Gastrocnemius medialis (tissue), 4 donors: ENCODE measurements around the gene HMCN1. TPM values are rescaled to one million over a fixed set of nuclear protein-coding genes. Genes with fewer than 3 reads are reported as not detected.
"Not testable (repeated sequence)": the region's sequence is repeated elsewhere in the genome, so short reads cannot be mapped to it uniquely, and the experiment has no call there.

ENCODE experiments used
- ATAC-seq, 2 donors: fragments of 150-250 bp; one replicate each; pipeline ENCODE4 v1.9.1; 2016
- DNase-seq, 2 donors: peaks; one replicate each; pipeline ENCODE4 v3.0.0-alpha.2; 2019
- H3K27ac ChIP-seq, 4 donors: fragments of 200-600 bp; sonication (generic); 1 replicate in 1 of 4; 2 replicates in 3 of 4; pipeline ENCODE4 v1.5.1; 2016 to 2018; ENCODE audit warnings: mild to moderate bottlenecking in 2 of 4, moderate library complexity in 1 of 4
- H3K27me3 ChIP-seq, 3 donors: fragments of 200-600 bp; sonication (generic) in 2 of 3; 1 replicate in 1 of 3; 2 replicates in 2 of 3; pipeline versions ENCODE4 v1.5.1 to v1.6.0; 2016 to 2019; ENCODE audit warnings: mild to moderate bottlenecking in 1 of 3, moderate library complexity in 1 of 3
- H3K36me3 ChIP-seq, 2 donors: fragments of 200-600 bp; sonication (generic) in 1 of 2; one replicate each; pipeline ENCODE4 v1.5.1; 2017 to 2018
- H3K4me1 ChIP-seq, 2 donors: fragments of 200-600 bp; sonication (generic) in 1 of 2; one replicate each; pipeline ENCODE4 v1.5.1; 2016 to 2017; ENCODE audit warnings: mild to moderate bottlenecking in 2 of 2
- H3K4me3 ChIP-seq, 4 donors: fragments of 200-600 bp; sonication (generic) in 3 of 4; 1 replicate in 1 of 4; 2 replicates in 3 of 4; pipeline ENCODE4 v1.5.1; 2016 to 2019; ENCODE audit warnings: mild to moderate bottlenecking in 2 of 4
- H3K9me3 ChIP-seq, 3 donors: fragments of 200-600 bp; sonication (generic) in 2 of 3; 1 replicate in 1 of 3; 2 replicates in 2 of 3; pipeline ENCODE4 v1.5.1; 2016 to 2019
- POLR2A ChIP-seq, 2 donors: fragments of 450-650 bp; IDR thresholded peaks; one replicate each; pipeline ENCODE4 v1.6.1; 2017; ENCODE audit warnings: antibody characterized with exemption in 2 of 2, mild to moderate bottlenecking in 2 of 2, moderate library complexity in 2 of 2
- in situ Hi-C, 4 donors: fragments of 200-750 bp; cut with MboI; loops; one replicate each; pipeline versions ENCODE4 v1.15.0 to v1.8.0; 2017; ENCODE audit warnings: low sequenced_read_pairs in 4 of 4
- intact Hi-C: fragments of 100-400 bp; cut with DNase I; formaldehyde crosslinking; loops from one replicate; pipeline ENCODE4 v1.15.1; 2023; ENCODE audit warnings: low total_unique reads
- total RNA-seq, 4 donors: library from RNA; depleted of rRNA; stranded (reverse); fragments of >200 nt; gene quantifications; one replicate each; pipeline versions ENCODE4 v1.1.0 to v1.2.3, GENCODE V29; 2016
- TF ChIP-seq, protein P1 (sequence below), 5 experiments: fragments of 450-650 bp in 3 of 5; fragments of 200-600 bp in 2 of 5; sonication (generic) in 2 of 5; IDR thresholded peaks in 4 of 5; conservative IDR thresholded peaks in 1 of 5; 1 replicate in 4 of 5; 2 replicates in 1 of 5; pipeline ENCODE4 v1.5.1; 2016 to 2019; ENCODE audit warnings: antibody characterized with exemption in 5 of 5, mild to moderate bottlenecking in 3 of 5, moderate library complexity in 3 of 5

The HMCN1 gene
- total RNA-seq, 4 donors from 2014 or later = 2.6 to 7.5 (median 5.1) TPM

DNA sequence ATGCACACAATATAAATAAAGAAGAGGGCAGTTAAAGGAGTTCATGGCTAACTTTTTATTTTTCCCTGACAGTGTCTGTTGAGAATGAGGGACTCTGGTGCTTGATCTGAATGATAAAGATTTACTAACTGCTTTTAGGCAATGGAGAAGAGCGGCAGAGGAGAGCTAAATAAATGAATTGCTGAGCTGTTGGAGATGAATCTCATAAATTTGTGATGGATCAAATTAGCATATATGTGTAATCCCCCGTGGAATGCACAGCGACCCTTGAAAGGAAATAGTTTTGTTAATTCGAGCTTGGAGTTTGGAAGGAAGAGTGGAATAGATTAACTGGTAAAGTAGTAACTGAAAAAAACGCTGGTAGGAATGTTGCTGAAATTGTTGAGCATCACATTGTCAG is 40.2 kb downstream of the HMCN1 start:
- TF ChIP-seq POLR2A (IDR thresholded peaks at IDR 0.05) = no peak
- TF ChIP-seq, protein P1, sequence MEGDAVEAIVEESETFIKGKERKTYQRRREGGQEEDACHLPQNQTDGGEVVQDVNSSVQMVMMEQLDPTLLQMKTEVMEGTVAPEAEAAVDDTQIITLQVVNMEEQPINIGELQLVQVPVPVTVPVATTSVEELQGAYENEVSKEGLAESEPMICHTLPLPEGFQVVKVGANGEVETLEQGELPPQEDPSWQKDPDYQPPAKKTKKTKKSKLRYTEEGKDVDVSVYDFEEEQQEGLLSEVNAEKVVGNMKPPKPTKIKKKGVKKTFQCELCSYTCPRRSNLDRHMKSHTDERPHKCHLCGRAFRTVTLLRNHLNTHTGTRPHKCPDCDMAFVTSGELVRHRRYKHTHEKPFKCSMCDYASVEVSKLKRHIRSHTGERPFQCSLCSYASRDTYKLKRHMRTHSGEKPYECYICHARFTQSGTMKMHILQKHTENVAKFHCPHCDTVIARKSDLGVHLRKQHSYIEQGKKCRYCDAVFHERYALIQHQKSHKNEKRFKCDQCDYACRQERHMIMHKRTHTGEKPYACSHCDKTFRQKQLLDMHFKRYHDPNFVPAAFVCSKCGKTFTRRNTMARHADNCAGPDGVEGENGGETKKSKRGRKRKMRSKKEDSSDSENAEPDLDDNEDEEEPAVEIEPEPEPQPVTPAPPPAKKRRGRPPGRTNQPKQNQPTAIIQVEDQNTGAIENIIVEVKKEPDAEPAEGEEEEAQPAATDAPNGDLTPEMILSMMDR (IDR thresholded peaks at IDR 0.05 in 4 of 5, conservative IDR thresholded peaks at IDR 0.05 in 1 of 5) = no peak
- Histone ChIP-seq H3K4me3 (no peak overlapping the region), H3K4me1 (no peaks in the 10 kb centered on the region), H3K9me3 (no peaks in the 10 kb centered on the region), H3K27ac (no peak overlapping the region), H3K27me3 (no peaks in the 10 kb centered on the region), H3K36me3 (no peaks in the 10 kb centered on the region)
- no peak for DNase-seq
- ATAC-seq = no peak
- intact Hi-C loops = no loop called here
- in situ Hi-C loops = no loop called here

- no peaks in the 10 kb centered on the region for H3K9me3 ChIP-seq
- ATAC-seq (no peak), DNase-seq (no peak)
- H3K4me3 ChIP-seq = no peak overlapping the region
- intact Hi-C loops (no loop called here), in situ Hi-C loops (no loop called here)
- no peaks in the 10 kb centered on the region for H3K36me3 ChIP-seq
- no peak for TF ChIP-seq POLR2A (IDR thresholded peaks at IDR 0.05)
- TF ChIP-seq, protein P1 (IDR thresholded peaks at IDR 0.05 in 4 of 5, conservative IDR thresholded peaks at IDR 0.05 in 1 of 5) = no peak
- no peak overlapping the region for H3K27ac ChIP-seq
- no peaks in the 10 kb centered on the region for H3K27me3 ChIP-seq
- H3K4me1 ChIP-seq = no peaks in the 10 kb centered on the region
Measured at GRCh38 chr1:185775501-185775900, 41.3 kb downstream of the HMCN1 start.

DNA sequence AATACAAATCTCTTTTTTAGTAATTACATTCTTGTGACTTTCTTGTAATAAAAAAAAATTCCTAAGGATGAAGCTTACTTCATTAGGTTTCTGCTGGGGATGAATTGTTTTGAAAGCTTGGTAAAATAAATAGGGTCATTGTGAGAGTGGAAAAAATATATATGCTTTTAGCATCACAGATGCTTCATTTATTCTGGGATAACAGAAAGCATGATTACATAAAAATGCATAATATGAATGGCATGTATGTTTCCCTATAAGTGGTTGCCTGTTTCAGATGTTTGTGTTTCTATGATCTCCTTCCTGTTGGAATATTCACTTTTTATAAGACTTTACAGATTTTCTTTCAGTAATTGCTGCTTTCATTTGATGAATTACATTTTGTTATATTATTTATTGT is 42.3 kb downstream of the HMCN1 start:
- intact Hi-C loops = no loop called here
- Histone ChIP-seq H3K27ac (no peak overlapping the region), H3K36me3 (no peaks in the 10 kb centered on the region), H3K4me1 (no peaks in the 10 kb centered on the region), H3K9me3 (no peaks in the 10 kb centered on the region), H3K4me3 (no peak overlapping the region), H3K27me3 (no peaks in the 10 kb centered on the region)
- ATAC-seq (no peak), DNase-seq (no peak)
- in situ Hi-C loops = no loop called here
- TF ChIP-seq, protein P1 (IDR thresholded peaks at IDR 0.05 in 4 of 5, conservative IDR thresholded peaks at IDR 0.05 in 1 of 5) = no peak
- TF ChIP-seq POLR2A (IDR thresholded peaks at IDR 0.05) = no peak

- DNase-seq, ATAC-seq, H3K27ac ChIP-seq, H3K27me3 ChIP-seq, H3K4me3 ChIP-seq, in situ Hi-C loops, intact Hi-C loops, H3K4me1 ChIP-seq, H3K9me3 ChIP-seq, H3K36me3 ChIP-seq: not testable (repeated sequence)
Measured at GRCh38 chr1:185783860-185784259, 49.7 kb downstream of the HMCN1 start.

DNA sequence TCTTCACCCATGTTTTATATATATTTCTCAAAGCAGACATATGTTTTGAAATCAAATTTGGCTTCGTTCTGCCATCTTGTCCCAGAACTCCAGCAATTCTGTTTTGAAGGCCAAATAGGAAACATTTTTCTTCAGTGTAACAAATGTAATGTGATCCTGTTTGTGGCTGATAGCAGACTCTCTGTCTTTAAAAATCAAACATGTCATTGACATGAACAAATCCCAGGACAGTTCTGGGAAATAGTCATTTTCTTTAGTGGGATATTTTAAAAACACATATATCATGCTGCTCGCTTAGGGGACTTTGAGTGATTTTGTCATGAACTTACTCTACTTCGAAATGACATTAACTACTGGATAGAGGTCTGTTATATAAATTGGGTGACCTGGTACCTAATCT is 51.4 kb downstream of the HMCN1 start:
- Histone ChIP-seq H3K4me3 (no peak overlapping the region), H3K27me3 (no peaks in the 10 kb centered on the region), H3K27ac (no peak overlapping the region), H3K36me3 (no peaks in the 10 kb centered on the region), H3K9me3 (no peaks in the 10 kb centered on the region), H3K4me1 (peaks cover 0 to 4% of the 10 kb centered on the region in 2 donors)
- in situ Hi-C loops (no loop called here), intact Hi-C loops (no loop called here)
- DNase-seq (no peak), ATAC-seq (no peak)
- TF ChIP-seq, protein P1 (IDR thresholded peaks at IDR 0.05 in 4 of 5, conservative IDR thresholded peaks at IDR 0.05 in 1 of 5) = no peak
- no peak for TF ChIP-seq POLR2A (IDR thresholded peaks at IDR 0.05)
